HG03103 (cell line): Measurements from ENCODE around the gene CENPU.
"Not testable (repeated sequence)": the region's sequence is repeated elsewhere in the genome, so short reads cannot be mapped to it uniquely, and the experiment has no call there.

Experiments used
- ATAC-seq: cut with Tn5 transposase; IDR thresholded peaks from one replicate; pipeline ENCODE4 v1.9.1; 2021; ENCODE audit warnings: low read depth; ENCODE audit not compliant: unreplicated experiment

CENPU gene

GRCh38 chr4:184668511-184669114, 65.3 kb downstream of the CENPU start:
- ATAC-seq: no peak

GRCh38 chr4:184668096-184668495, 65.8 kb downstream of the CENPU start:
- no peak for ATAC-seq

GRCh38 chr4:184666670-184667069, 67.2 kb downstream of the CENPU start:
- ATAC-seq: no peak

GRCh38 chr4:184664445-184665210, 69.3 kb downstream of the CENPU start:
- no peak for ATAC-seq

GRCh38 chr4:184662236-184662635, 71.7 kb downstream of the CENPU start:
- ATAC-seq: no peak

- ATAC-seq: no peak
Measured at GRCh38 chr4:184660978-184661377, 72.9 kb downstream of the CENPU start.

- not testable (repeated sequence) for ATAC-seq
Measured at GRCh38 chr4:184657820-184658219, 76.1 kb downstream of the CENPU start.

GRCh38 chr4:184657144-184657543, 76.8 kb downstream of the CENPU start:
- ATAC-seq: no peak

- no peak for ATAC-seq
Measured at GRCh38 chr4:184655889-184656869, 77.7 kb downstream of the CENPU start.

GRCh38 chr4:184653650-184654049, 80.2 kb downstream of the CENPU start:
- ATAC-seq: no peak

GRCh38 chr4:184652681-184653080, 81.2 kb downstream of the CENPU start:
- not testable (repeated sequence) for ATAC-seq

- no peak for ATAC-seq
Measured at GRCh38 chr4:184651899-184652298, 82.0 kb downstream of the CENPU start.

GRCh38 chr4:184649971-184650855, 83.7 kb downstream of the CENPU start:
- no peak for ATAC-seq

GRCh38 chr4:184649026-184649970, 84.6 kb downstream of the CENPU start, which contains the start of the genes CASP3 and PRIMPOL:
Gene CASP3 (minus strand): TSS chr4:184649447. CDS start chr4:184638453, 10,994 bp downstream.
Gene PRIMPOL (plus strand): TSS chr4:184649738. CDS start chr4:184657141, 7,403 bp downstream.
- ATAC-seq: peak; percentile 84

- ATAC-seq: peak; percentile 10
Measured at GRCh38 chr4:184648313-184649025, 85.4 kb downstream of the CENPU start.

GRCh38 chr4:184648054-184648312, 85.9 kb downstream of the CENPU start:
- ATAC-seq: no peak

- ATAC-seq: no peak
Measured at GRCh38 chr4:184647266-184648053, 86.4 kb downstream of the CENPU start.
